Keratinocyte (primary cell): ENCODE data around the gene TMEM131. TPM values are rescaled to one million over a fixed set of nuclear protein-coding genes. Genes with fewer than 3 reads are reported as not detected.

Source experiments
- DNase-seq: peaks from one replicate; pipeline ENCODE4 v3.0.0-alpha.2; 2011; ENCODE audit warnings: low read depth, missing footprints, low spot score
- FAIRE-seq: peaks from 2 replicates; lab custom pipeline; 2011; peaks lifted over from hg19 to GRCh38; lab: Jason Lieb, UNC
- H2AFZ ChIP-seq: 2 replicates; pipeline ENCODE4 v1.6.0; 2012; ENCODE audit warnings: low read length, control low read depth, inconsistent platforms; ENCODE audit not compliant: control insufficient read depth
- H3K27ac ChIP-seq: 2 replicates; pipeline ENCODE4 v1.5.1; 2011; ENCODE audit warnings: low read length; ENCODE audit not compliant: control insufficient read depth, insufficient read depth
- H3K27me3 ChIP-seq: 3 replicates; pipeline ENCODE4 v1.6.0; 2011; ENCODE audit warnings: low read length; ENCODE audit not compliant: control insufficient read depth, insufficient read depth; ENCODE audit errors: extremely low read depth
- H3K36me3 ChIP-seq, 2 experiments: 2 replicates in 1 of 2; 3 replicates in 1 of 2; pipeline ENCODE4 v1.5.1; 2011; ENCODE audit warnings: low read length in 2 of 2, mild to moderate bottlenecking in 1 of 2; ENCODE audit not compliant: control insufficient read depth in 2 of 2, insufficient read depth in 2 of 2; ENCODE audit errors: extremely low read depth in 1 of 2
- H3K4me1 ChIP-seq: 3 replicates; pipeline ENCODE4 v1.5.1; 2011; ENCODE audit warnings: low read length; ENCODE audit not compliant: control insufficient read depth, insufficient read depth; ENCODE audit errors: extremely low read depth
- H3K4me2 ChIP-seq: 3 replicates; pipeline ENCODE4 v1.6.0; 2011; ENCODE audit warnings: low read depth, low read length; ENCODE audit not compliant: control insufficient read depth, insufficient read depth; ENCODE audit errors: extremely low read depth
- H3K4me3 ChIP-seq, 3 experiments: fragments of 200-600 bp in 1 of 3; sonication (generic) in 1 of 3; 2 replicates in 2 of 3; 3 replicates in 1 of 3; pipeline ENCODE4 v1.5.1; 2011 to 2016; ENCODE audit warnings: low read length in 3 of 3, mild to moderate bottlenecking in 3 of 3, control low read depth in 2 of 3, inconsistent platforms in 1 of 3, low read depth in 1 of 3, mixed read lengths in 1 of 3, mixed run types in 1 of 3, moderate library complexity in 1 of 3; ENCODE audit not compliant: control insufficient read depth in 2 of 3, insufficient read depth in 2 of 3; ENCODE audit errors: extremely low read depth in 1 of 3
- H3K79me2 ChIP-seq: 2 replicates; pipeline ENCODE4 v1.6.0; 2012; ENCODE audit warnings: low read length; ENCODE audit not compliant: control insufficient read depth, insufficient read depth
- H3K9ac ChIP-seq: 3 replicates; pipeline ENCODE4 v1.6.0; 2011; ENCODE audit warnings: low read length; ENCODE audit not compliant: control insufficient read depth, insufficient read depth; ENCODE audit errors: extremely low read depth
- H3K9me1 ChIP-seq: 3 replicates; pipeline ENCODE4 v1.6.0; 2011; ENCODE audit warnings: low read length; ENCODE audit not compliant: control insufficient read depth, insufficient read depth; ENCODE audit errors: extremely low read depth
- H3K9me3 ChIP-seq: 2 replicates; pipeline ENCODE4 v1.5.1; 2012; ENCODE audit warnings: low read depth, low read length; ENCODE audit not compliant: control insufficient read depth
- H4K20me1 ChIP-seq: 3 replicates; pipeline ENCODE4 v1.6.0; 2011; ENCODE audit warnings: low read length; ENCODE audit not compliant: control insufficient read depth, insufficient read depth; ENCODE audit errors: extremely low read depth
- EZH2 ChIP-seq: IDR thresholded peaks from one replicate; pipeline ENCODE4 v1.6.1; 2012; ENCODE audit warnings: inconsistent platforms, mild to moderate bottlenecking, low read length, moderate library complexity
- dilution Hi-C: fragments of 300-500 bp; cut with MboI; formaldehyde crosslinking; loops from one replicate; pipeline ENCODE4 v1.7.0; 2020; ENCODE audit warnings: low sequenced_read_pairs; ENCODE audit not compliant: extremely low pct_ligation_motif_present
- polyA plus RNA-seq, 5 experiments: library from polyadenylated mRNA; depleted of rRNA in 3 of 5; stranded (reverse) in 3 of 5; stranded (forward) in 1 of 5; unstranded in 1 of 5; fragments of >200 nt; gene quantifications; 1 replicate in 1 of 5; 2 replicates in 3 of 5; 3 replicates in 1 of 5; pipeline versions ENCODE4 v1.2.1 to v1.2.3, GENCODE V29; 2011 to 2012; ENCODE audit warnings: missing spikeins in 2 of 5, low read depth in 1 of 5, low replicate concordance in 1 of 5
- TF ChIP-seq, protein P1 (sequence below), 3 experiments: IDR thresholded peaks in 1 of 3; conservative IDR thresholded peaks in 1 of 3; optimal IDR thresholded peaks in 1 of 3; 2 replicates in 2 of 3; 3 replicates in 1 of 3; pipeline versions ENCODE3 to v1.5.1; 2011; ENCODE audit warnings: low read length in 3 of 3, mild to moderate bottlenecking in 3 of 3, moderate library complexity in 2 of 3, control low read depth in 1 of 3, inconsistent platforms in 1 of 3; ENCODE audit not compliant: insufficient read depth in 2 of 3; ENCODE audit errors: extremely low read depth in 1 of 3

Gene TMEM131
- polyA plus RNA-seq, 1 donor (not counting 4 experiments of a cell fraction or from before 2014, with no cell fraction given): 25.5 TPM

DNA sequence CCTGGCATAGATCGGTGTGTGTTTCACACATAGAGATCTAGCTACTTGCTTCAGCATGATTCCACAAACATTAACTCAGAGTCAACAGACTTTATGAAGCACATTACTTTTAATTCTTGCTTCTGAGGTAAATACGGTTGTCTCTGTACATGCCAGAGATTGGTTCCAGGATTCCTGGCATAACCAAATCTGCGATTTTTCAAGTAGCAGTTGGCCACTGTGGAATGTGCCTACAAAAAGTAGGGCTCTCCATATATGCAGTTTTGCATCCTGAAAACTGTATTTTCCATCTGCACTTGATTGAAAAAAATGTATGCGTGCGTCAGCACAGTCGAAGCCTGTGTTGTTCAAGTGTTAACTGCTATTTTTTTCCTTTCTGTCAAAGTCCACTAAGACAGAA is 197.3 kb downstream of the TMEM131 start:
- Histone ChIP-seq H3K9me3 (no peaks in the 10 kb centered on the region), H3K4me2 (no peak overlapping the region), H3K27me3 (no peaks in the 10 kb centered on the region), H3K4me1 (no peaks in the 10 kb centered on the region), H3K9ac (no peak overlapping the region), H3K36me3 (peaks cover under 1 to 14% of the 10 kb centered on the region in 2 experiments), H4K20me1 (no peaks in the 10 kb centered on the region), H3K27ac (no peak overlapping the region), H3K4me3 (no peak overlapping the region), H3K79me2 (no peaks in the 10 kb centered on the region), H3K9me1 (no peaks in the 10 kb centered on the region), H2AFZ (no peak overlapping the region)
- FAIRE-seq (no peak), DNase-seq (no peak)
- dilution Hi-C loops: no loop called here
- TF ChIP-seq, protein P1, sequence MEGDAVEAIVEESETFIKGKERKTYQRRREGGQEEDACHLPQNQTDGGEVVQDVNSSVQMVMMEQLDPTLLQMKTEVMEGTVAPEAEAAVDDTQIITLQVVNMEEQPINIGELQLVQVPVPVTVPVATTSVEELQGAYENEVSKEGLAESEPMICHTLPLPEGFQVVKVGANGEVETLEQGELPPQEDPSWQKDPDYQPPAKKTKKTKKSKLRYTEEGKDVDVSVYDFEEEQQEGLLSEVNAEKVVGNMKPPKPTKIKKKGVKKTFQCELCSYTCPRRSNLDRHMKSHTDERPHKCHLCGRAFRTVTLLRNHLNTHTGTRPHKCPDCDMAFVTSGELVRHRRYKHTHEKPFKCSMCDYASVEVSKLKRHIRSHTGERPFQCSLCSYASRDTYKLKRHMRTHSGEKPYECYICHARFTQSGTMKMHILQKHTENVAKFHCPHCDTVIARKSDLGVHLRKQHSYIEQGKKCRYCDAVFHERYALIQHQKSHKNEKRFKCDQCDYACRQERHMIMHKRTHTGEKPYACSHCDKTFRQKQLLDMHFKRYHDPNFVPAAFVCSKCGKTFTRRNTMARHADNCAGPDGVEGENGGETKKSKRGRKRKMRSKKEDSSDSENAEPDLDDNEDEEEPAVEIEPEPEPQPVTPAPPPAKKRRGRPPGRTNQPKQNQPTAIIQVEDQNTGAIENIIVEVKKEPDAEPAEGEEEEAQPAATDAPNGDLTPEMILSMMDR (optimal IDR thresholded peaks at IDR 0.05 in 1 of 3, IDR thresholded peaks at IDR 0.05 in 1 of 3, conservative IDR thresholded peaks at IDR 0.05 in 1 of 3; ENCODE audit: extremely low read depth in 1 of 3, insufficient read depth in 2 of 3, low read length in 3 of 3): no peak
- no peak for TF ChIP-seq EZH2

DNA sequence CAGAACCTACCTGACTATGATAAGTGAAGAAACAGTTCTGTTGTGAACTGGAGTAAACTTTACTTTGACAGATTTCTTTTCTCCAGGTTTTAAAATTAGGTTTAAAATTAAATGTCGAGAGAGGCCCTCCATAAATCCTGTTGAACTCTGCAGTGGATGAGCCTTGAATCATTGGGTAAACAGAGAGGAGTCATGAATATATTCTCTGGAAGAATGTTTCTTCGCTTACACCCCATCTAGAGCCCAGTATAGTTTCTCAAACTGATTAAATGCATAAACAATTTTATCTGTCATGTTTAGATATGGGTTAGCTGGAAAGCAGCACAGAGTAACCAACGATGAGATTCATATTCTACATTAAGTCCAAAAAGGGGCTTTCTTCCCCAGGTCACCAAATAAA is 198.4 kb downstream of the TMEM131 start:
- no peak overlapping the region for H3K4me3 ChIP-seq
- no peaks in the 10 kb centered on the region for H4K20me1 ChIP-seq
- no peak for TF ChIP-seq EZH2
- H3K9me3 ChIP-seq: no peaks in the 10 kb centered on the region
- H2AFZ ChIP-seq: no peak overlapping the region
- no peaks in the 10 kb centered on the region for H3K4me1 ChIP-seq
- no peak overlapping the region for H3K9ac ChIP-seq
- H3K36me3 ChIP-seq: peaks cover 2 to 17% of the 10 kb centered on the region in 2 experiments
- H3K27me3 ChIP-seq: no peaks in the 10 kb centered on the region
- dilution Hi-C loops: no loop called here
- H3K9me1 ChIP-seq: no peaks in the 10 kb centered on the region
- no peak overlapping the region for H3K27ac ChIP-seq
- no peak for FAIRE-seq
- H3K79me2 ChIP-seq: no peaks in the 10 kb centered on the region
- H3K4me2 ChIP-seq: no peak overlapping the region
- DNase-seq: no peak

DNA sequence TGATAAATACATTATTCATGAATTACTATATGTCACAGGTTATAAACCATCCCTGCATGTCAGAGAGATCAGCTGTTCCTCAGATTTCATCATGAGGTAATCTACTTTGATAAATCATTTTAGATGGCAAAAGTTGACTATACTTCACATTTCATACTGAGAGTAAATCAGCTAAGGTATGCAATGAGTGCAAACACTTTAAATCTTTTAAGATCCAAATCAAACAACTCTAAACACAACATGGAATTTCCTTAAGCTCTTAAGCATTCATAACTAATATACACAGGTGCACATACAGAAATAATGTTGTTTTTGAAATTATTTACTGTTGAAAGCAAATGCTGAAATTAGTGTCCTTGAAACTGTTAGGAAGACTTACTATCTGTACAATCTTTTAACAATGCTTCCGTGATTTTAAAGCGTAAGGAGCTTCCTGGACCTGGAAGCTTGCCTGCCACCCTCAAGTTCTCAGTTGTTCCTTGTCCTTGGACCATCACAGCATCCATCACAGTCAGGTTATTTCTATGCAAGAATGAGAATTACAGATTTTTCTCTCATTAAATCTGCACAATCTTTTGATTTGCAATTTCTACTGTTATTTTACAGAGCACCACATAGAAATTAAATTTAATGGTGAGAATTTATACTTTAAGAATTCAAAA is 199.2 kb downstream of the TMEM131 start:
- Histone ChIP-seq H3K9ac (no peak overlapping the region), H3K36me3 (peaks cover 3 to 17% of the 10 kb centered on the region in 2 experiments), H3K9me1 (no peaks in the 10 kb centered on the region), H3K27ac (no peak overlapping the region), H3K27me3 (no peaks in the 10 kb centered on the region), H3K79me2 (no peaks in the 10 kb centered on the region), H2AFZ (no peak overlapping the region), H3K4me2 (no peak overlapping the region), H3K4me1 (no peaks in the 10 kb centered on the region), H4K20me1 (no peaks in the 10 kb centered on the region), H3K9me3 (no peaks in the 10 kb centered on the region), H3K4me3 (no peak overlapping the region)
- dilution Hi-C loops: no loop called here
- TF ChIP-seq, protein P1 (optimal IDR thresholded peaks at IDR 0.05 in 1 of 3, IDR thresholded peaks at IDR 0.05 in 1 of 3, conservative IDR thresholded peaks at IDR 0.05 in 1 of 3; ENCODE audit: extremely low read depth in 1 of 3, insufficient read depth in 2 of 3, low read length in 3 of 3): no peak
- TF ChIP-seq EZH2: no peak
- DNase-seq: no peak
- FAIRE-seq: no peak
